Measurements from ENCODE around the gene KANK4.

GRCh38 chr1:62271134-62271533 is 48.1 kb downstream of the KANK4 start:
- TF ChIP-seq CTCF (IDR thresholded peaks at IDR 0.05) (no peak), POLR2A (IDR thresholded peaks at IDR 0.05) (no peak)
